Mammary epithelial cell (primary cell): Measurements from ENCODE around the gene RARA.

ENCODE experiments used
- CTCF ChIP-seq, 2 donors: IDR thresholded peaks in 1 of 2; conservative IDR thresholded peaks in 1 of 2; 2 replicates each; pipeline ENCODE4 v1.5.1; 2011 to 2012; ENCODE audit warnings: inconsistent platforms in 2 of 2, low read length in 2 of 2, mild to moderate bottlenecking in 2 of 2, control low read depth in 1 of 2, low read depth in 1 of 2; ENCODE audit not compliant: insufficient read depth in 1 of 2; ENCODE audit errors: extremely low read depth in 1 of 2
- EZH2 ChIP-seq: IDR thresholded peaks from 2 replicates; pipeline ENCODE4 v1.6.1; 2012; ENCODE audit warnings: low read length, inconsistent platforms, borderline replicate concordance

- TF ChIP-seq EZH2 (no peak), CTCF (conservative IDR thresholded peaks at IDR 0.05 in 1 of 2, IDR thresholded peaks at IDR 0.05 in 1 of 2; ENCODE audit: extremely low read depth in 1 of 2, insufficient read depth in 1 of 2, low read depth in 1 of 2, low read length in 2 of 2) (no peak)
Measured at GRCh38 chr17:40382251-40382650, 73.3 kb downstream of the RARA start.
